Bronchial epithelial cell (primary cell): Measurements from ENCODE around the gene GATD1. TPM values are rescaled to one million over a fixed set of nuclear protein-coding genes. Genes with fewer than 3 reads are reported as not detected.

Experiments
- DNase-seq: peaks from one replicate; pipeline ENCODE4 v3.0.0-alpha.2; 2010; ENCODE audit warnings: low read depth
- FAIRE-seq: peaks from 2 replicates; lab custom pipeline; 2011; peaks lifted over from hg19 to GRCh38; lab: Jason Lieb, UNC
- H3K27me3 ChIP-seq: 2 replicates; pipeline ENCODE4 v1.5.1; 2011; ENCODE audit warnings: low read length; ENCODE audit not compliant: control insufficient read depth, insufficient read depth
- H3K36me3 ChIP-seq: 2 replicates; pipeline ENCODE4 v1.5.1; 2011; ENCODE audit warnings: low read length; ENCODE audit not compliant: control insufficient read depth, insufficient read depth
- H3K4me3 ChIP-seq: 2 replicates; pipeline ENCODE4 v1.5.1; 2011; ENCODE audit warnings: mild to moderate bottlenecking, low read depth, low read length, control low read depth
- total RNA-seq: library from RNA; depleted of rRNA; stranded (reverse); fragments of >200 nt; gene quantifications from 2 replicates; pipeline ENCODE4 v1.2.1, GENCODE V29; 2014
- TF ChIP-seq, protein P1 (sequence below): IDR thresholded peaks from 2 replicates; pipeline ENCODE4 v1.5.1; 2011; ENCODE audit warnings: mild to moderate bottlenecking, moderate library complexity, low read length, control low read depth, inconsistent platforms; ENCODE audit not compliant: insufficient read depth, severe bottlenecking

GATD1 gene
- total RNA-seq, 1 donor from 2014 or later: 18.7 TPM

GRCh38 chr11:724778-725386, 52.4 kb downstream of the GATD1 start:
- no peak overlapping the region for H3K4me3 ChIP-seq
- H3K36me3 ChIP-seq: peaks cover 40% of the 10 kb centered on the region
- H3K27me3 ChIP-seq: no peaks in the 10 kb centered on the region
- DNase-seq (no peak), FAIRE-seq (no peak)
- TF ChIP-seq, protein P1, sequence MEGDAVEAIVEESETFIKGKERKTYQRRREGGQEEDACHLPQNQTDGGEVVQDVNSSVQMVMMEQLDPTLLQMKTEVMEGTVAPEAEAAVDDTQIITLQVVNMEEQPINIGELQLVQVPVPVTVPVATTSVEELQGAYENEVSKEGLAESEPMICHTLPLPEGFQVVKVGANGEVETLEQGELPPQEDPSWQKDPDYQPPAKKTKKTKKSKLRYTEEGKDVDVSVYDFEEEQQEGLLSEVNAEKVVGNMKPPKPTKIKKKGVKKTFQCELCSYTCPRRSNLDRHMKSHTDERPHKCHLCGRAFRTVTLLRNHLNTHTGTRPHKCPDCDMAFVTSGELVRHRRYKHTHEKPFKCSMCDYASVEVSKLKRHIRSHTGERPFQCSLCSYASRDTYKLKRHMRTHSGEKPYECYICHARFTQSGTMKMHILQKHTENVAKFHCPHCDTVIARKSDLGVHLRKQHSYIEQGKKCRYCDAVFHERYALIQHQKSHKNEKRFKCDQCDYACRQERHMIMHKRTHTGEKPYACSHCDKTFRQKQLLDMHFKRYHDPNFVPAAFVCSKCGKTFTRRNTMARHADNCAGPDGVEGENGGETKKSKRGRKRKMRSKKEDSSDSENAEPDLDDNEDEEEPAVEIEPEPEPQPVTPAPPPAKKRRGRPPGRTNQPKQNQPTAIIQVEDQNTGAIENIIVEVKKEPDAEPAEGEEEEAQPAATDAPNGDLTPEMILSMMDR: no peak

GRCh38 chr11:724049-724777, 53.1 kb downstream of the GATD1 start:
- Histone ChIP-seq H3K4me3 (no peak overlapping the region), H3K27me3 (no peaks in the 10 kb centered on the region), H3K36me3 (peaks cover 43% of the 10 kb centered on the region)
- no peak for DNase-seq
- FAIRE-seq: no peak
- TF ChIP-seq, protein P1: no peak

GRCh38 chr11:723120-723883, 54.0 kb downstream of the GATD1 start:
- H3K27me3 ChIP-seq: no peaks in the 10 kb centered on the region
- FAIRE-seq: no peak
- DNase-seq: no peak

GRCh38 chr11:722346-722811, 54.9 kb downstream of the GATD1 start:
- FAIRE-seq (no peak), DNase-seq (no peak)
- Histone ChIP-seq H3K36me3 (peaks cover 42% of the 10 kb centered on the region), H3K4me3 (no peak overlapping the region), H3K27me3 (no peaks in the 10 kb centered on the region)
- TF ChIP-seq, protein P1: no peak

More at GRCh38 chr11:723120-723883, 54.0 kb downstream of the GATD1 start:
- peaks cover 43% of the 10 kb centered on the region for H3K36me3 ChIP-seq
- H3K4me3 ChIP-seq: no peak overlapping the region
- TF ChIP-seq, protein P1: peak; percentile 31

DNA sequence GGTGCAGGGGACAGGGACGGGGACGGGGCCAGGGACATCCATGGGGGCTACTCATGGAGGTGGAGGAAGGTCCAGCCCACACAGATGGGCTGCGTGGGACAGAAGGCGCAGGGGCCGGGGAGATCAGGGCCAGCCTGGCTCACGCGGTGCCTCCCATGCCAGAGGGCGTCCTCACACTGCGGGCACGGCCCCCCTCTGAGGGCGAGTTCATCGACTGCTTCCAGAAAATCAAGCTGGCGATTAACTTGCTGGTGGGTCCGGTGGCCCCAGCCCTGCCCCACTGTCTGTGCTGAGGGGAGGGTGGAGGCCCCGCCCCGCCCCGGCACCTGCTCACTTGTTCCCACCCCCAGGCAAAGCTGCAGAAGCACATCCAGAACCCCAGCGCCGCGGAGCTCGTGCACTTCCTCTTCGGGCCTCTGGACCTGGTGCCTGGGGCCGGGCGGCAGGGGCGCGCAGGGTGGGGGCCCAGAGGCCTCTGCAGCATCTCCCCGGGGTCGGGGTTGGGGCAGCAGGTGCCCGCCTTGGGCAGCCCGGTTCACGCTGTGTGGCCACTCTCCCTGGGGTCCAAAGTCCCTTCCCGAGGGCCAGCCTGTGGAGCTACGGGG, 55.4 kb downstream of the GATD1 start:
- Histone ChIP-seq H3K27me3 (no peaks in the 10 kb centered on the region), H3K4me3 (no peak overlapping the region), H3K36me3 (peaks cover 40% of the 10 kb centered on the region)
- TF ChIP-seq, protein P1: no peak
- DNase-seq: no peak
- FAIRE-seq: no peak
